ENCODE measurements around the gene RPGRIP1.
"Not testable (repeated sequence)": the region's sequence is repeated elsewhere in the genome, so short reads cannot be mapped to it uniquely, and the experiment has no call there.

RPGRIP1 gene

GRCh38 chr14:21279783-21280182, at the start of gene RPGRIP1:
Gene RPGRIP1, plus strand, starts transcription at chr14:21280083. Its CDS starts 7,894 bp downstream, at chr14:21287977.
- no peak for DNase-seq

DNA sequence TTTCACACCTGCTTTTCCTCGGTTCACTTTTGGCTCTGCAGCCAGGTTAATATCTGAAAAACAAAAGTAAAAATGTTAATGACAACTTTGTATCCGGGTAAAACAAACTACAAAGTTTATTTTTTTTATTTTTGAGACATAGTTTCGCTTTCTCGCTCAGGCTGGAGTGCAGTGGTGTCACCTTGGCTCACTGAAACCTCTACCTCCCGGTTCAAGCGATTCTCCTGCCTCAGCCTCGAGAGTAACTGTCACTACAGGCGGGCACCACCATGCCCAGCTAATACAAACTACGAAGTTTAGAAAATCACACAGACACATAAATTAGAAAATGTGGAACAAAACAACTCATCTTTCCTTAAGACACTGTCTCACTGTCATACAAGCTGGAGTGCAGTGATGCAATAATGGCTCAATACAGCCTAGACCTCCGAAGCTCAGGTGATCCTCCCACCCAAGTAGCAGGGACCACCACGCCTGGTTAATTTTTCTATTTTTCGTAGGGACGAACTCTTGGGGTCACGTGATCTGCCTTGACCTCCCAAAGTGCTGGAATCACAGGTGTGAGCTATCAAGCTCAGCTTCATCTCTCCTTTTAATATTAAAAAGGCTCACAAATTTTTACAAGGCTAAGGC, 48.7 kb upstream of the RPGRIP1 start:
- DNase-seq = no peak

GRCh38 chr14:21233457-21234076, 46.3 kb upstream of the RPGRIP1 start:
- no peak for DNase-seq

- DNase-seq = no peak
These were observed 45.8 kb upstream of the RPGRIP1 start for GRCh38 chr14:21234112-21234511.

GRCh38 chr14:21236948-21237797, 42.7 kb upstream of the RPGRIP1 start:
- no peak for DNase-seq

DNA sequence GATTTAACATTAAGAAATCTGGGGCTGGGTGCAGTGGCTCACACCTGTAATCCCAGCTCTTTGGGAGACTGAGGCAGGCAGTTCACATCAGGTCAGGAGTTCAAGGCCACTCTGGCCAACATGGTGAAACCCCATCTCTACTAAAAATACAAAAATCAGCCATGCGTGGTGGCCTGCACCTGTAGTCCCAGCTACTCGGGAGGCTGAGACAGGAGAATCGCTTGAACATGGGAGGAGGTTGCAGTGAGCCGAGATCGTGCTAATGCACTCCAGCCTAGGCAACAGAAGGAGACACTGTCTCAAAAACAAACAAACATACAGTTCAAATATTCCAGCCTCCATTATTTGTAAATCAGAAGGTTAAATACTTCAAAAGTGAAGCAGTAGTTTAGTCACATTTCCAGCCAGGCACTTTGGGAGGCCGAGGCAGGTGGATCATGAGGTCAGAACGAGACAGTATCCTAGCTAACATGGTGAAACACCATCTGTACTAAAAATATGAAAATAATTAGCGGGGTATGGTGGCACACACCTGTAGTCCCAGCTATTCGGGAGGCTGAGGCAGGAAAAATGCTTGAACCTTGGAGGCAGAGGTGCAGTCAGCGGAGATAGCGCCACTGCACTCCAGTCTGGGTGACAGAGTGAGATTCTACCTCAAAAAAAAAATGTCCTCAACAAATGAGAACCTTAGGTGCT, 40.9 kb upstream of the RPGRIP1 start:
- DNase-seq = no peak

- DNase-seq = no peak
These were observed 39.5 kb upstream of the RPGRIP1 start for GRCh38 chr14:21240417-21240816.

GRCh38 chr14:21241218-21241819, 38.6 kb upstream of the RPGRIP1 start:
- peak in 1 of 2 experiments; percentile 16 for DNase-seq

- DNase-seq = no peak
These were observed 35.3 kb upstream of the RPGRIP1 start for GRCh38 chr14:21244544-21244943.

GRCh38 chr14:21245813-21246212, 34.1 kb upstream of the RPGRIP1 start:
- no peak for DNase-seq

- DNase-seq = no peak
These were observed 31.5 kb upstream of the RPGRIP1 start for GRCh38 chr14:21248338-21248737.

GRCh38 chr14:21248739-21249411, 31.0 kb upstream of the RPGRIP1 start:
- DNase-seq = no peak

DNA sequence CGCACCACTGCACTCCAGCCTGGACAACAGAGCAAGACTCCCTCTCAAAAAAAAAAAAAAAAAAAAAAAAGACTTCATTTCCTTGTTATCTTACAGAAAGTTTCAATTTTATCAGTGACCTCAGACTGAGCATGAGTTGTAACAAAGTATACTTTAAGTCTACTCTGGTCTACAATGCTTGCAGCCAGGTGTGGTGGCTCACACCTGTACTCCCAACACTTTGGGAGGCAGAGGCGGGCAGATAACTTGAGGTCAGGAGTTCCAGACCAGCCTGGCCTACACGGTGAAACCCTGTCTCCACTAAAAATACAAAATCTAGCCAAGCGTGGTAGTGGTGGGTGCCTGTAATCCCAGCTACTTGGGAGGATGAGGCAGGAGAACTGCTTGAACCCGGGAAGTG, 28.7 kb upstream of the RPGRIP1 start:
- DNase-seq = no peak

DNA sequence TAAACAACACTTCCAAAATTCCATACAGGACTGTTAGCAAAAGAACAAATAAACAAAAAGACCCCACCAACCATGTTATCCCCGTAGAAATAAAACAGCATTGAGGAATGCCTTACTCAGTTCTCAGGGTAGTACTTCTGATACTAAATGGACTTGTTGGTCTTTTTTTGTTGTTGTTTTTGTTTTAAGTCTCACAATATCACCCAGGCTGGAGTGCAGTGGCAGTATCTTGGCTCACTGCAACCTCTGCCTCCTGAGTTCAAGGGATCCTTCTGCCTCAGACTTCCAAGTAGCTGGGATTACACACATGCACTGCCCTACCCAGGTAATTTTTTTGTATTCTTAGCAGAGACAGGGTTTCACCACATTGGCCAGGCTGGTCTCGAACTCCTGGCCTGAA, 27.7 kb upstream of the RPGRIP1 start:
- DNase-seq = no peak

DNA sequence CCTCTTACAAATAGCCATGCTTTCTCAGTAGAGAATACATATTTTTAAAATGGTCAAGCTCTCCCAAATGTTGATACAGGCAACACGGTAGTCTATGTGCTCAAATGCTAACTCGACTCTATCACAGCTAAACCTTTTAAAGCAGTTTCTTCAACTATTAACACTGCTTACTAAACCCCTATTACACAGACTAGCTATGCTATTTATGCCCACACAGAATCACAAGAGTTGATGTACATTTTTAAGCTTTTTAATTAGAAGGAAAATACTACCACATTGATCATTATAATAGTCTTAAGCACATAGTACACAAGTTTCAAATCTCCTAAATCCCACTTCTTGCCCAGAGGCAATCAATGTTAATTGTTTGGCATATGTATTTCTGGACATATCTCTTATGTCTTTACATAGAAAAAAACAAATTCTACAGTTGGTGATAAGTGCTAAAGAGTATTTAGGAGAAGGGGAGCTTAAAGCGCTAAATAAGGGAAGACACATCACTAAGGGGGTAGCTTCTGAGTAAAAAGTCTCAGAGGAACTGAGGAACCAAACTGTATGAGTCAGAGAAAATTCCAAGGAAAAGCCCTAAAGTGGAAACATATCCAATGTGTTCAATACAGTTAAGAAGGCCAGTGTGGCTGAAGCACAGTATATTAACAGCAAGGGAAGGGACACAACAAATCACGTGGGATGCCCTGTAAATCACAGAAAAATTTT, 24.3 kb upstream of the RPGRIP1 start:
- no peak for DNase-seq

DNA sequence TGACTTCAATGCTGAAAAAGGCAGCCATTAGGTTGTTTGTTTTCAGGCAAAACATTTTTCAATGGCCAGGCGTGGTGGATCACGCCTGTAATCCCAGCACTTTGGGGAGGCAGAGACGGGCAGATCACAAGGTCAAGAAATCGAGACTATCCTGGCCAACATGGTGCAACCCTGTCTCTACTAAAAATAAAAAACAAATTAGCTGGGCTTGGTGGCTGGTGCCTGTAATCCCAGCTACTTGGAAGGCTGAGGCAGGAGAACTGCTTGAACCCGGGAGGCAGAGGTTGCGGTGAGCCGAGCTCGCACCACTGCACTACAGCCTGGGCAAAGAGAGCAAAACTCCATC, 23.8 kb upstream of the RPGRIP1 start:
- not testable (repeated sequence) for DNase-seq

- no peak for DNase-seq
These were observed 23.1 kb upstream of the RPGRIP1 start for GRCh38 chr14:21256539-21257393.

GRCh38 chr14:21257394-21257909, 22.4 kb upstream of the RPGRIP1 start:
- no peak for DNase-seq

DNA sequence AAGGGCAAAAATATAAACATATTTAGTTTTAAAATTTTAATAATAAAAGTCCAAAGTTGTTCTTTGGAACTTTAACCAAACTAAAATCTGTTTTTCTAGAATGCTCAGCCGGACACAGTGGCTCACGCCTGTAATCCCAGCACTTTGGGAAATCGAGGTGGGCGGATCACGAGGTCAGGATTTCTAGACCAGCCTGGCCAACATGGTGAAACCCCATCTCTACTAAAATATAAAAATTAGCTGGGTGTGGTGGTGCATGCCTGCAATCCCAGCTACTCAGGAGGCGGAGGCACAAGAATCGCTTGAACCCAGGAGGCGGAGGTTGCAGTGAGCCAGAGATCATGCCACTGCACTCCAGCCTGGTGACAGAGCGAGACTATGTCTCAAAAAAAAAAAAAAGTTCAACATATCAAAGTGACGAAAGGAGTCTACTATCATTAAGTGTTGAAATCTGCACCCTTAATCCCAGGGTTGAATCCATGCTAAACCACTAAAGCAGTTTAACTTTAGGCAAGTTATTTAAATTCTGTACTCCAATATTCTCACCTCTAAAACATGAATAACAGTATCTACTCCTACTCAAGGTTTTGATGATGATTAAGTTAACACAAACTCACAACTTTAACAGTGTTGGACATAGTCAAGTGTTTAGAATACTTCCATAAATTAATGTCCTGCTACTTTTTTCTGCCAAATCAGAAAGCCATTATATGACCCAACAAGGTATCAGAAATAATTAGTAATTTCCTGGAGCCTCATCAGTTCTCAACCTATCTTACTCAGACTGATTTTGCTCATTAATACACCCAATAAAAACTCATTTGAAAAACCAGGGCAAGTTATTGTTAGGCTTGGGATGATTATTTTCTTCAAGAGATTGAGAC, 21.6 kb upstream of the RPGRIP1 start:
- no peak for DNase-seq
